GM18909 (cell line): Measurements from ENCODE around the gene ANKH.

Source experiments
- ATAC-seq: cut with Tn5 transposase; IDR thresholded peaks from one replicate; pipeline ENCODE4 v1.9.1; 2021; ENCODE audit warnings: mild to moderate bottlenecking; ENCODE audit not compliant: unreplicated experiment, poor library complexity

Gene ANKH

DNA sequence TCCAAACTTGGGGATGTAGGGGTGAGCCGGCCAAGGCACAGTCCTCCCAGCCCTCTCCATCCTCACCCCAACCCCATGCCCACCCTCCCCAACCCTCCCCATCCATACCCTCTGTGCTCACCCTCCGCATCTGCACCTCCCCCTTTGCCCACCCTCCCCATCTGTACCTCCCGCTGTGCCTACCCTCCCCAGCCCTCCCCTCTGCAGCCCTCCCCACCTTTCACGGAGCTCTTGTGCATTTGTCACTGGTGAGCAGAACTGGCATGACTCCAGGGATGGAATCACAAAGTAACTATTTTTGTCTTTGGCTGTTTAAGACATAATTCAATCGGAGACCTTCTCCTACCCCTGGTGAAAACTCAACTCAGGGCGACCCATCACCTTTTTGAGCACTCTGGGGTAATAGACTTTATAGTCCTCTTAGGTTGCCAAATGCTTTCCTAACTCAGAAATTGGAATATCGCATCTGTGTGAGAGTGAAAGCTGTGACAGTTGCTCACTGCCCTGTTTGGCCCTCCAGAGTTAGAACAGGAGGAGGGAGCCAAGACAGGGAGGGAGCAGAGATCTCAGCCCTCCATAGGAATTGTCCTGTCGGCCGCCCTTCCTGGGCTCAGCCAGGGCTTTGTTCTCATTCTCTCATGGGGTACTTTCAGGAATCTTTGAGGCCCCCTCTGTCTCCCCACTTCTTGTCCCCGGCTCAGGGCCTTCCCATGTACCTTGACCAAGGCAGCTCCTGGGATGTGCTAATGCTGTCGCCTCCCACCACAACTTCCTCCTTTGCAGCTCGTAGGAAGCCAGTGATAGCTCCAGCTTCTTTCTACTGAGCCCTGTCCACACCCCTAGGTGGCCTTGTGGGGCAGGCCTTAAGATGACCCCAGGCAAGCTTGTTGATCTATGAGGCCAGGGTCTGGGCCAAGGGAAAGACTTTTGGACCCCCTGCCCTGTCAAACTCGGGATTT, 170.8 kb downstream of the ANKH start:
- no peak for ATAC-seq

DNA sequence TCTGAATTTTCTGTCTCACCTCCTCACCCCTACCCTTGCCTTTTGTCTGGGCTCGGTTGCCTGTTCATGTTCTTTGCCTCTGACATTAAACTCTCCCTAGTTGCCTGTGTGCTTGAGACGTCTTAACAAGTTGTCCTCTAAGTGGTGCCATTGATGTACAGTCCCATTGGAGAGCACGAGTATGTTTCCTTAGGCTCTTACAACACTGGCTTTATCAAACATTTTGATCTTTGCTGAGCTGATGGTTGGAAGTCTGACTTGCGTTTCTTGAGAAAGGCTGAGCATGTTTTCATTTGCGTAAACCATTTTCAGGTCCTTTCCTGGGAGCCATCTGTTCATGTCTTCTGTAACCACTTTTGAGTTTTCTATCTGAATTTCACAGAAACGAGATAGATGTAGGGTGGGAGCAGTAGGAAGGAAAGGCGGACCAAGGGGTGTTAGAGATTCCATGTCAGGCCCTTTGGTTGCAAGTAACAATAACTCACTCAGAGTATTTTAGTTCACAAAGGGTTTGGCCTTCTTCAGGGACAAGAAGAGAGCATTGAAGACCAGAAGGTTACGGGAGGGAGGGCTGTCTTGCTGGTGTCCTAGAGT, 171.7 kb downstream of the ANKH start:
- ATAC-seq: no peak

DNA sequence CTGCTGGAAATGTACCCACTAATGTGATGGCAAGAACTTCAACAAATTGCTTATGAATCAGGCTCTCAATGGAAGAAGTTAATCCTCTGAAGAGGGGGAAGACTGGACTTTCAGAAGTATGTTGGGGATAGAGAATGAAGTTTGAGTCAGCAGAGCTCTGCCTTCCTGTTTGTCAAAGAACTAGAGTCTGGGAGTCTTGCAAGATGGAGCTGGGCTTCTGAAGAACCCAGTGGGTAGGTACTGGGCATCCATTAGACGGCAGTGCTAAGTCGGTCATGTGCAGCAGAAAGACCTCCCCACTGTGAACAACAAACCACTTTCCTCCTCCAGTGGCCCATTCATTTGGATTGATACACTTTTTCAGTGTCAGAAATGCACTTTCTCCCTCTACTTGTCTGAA, 172.4 kb downstream of the ANKH start:
- ATAC-seq: no peak

DNA sequence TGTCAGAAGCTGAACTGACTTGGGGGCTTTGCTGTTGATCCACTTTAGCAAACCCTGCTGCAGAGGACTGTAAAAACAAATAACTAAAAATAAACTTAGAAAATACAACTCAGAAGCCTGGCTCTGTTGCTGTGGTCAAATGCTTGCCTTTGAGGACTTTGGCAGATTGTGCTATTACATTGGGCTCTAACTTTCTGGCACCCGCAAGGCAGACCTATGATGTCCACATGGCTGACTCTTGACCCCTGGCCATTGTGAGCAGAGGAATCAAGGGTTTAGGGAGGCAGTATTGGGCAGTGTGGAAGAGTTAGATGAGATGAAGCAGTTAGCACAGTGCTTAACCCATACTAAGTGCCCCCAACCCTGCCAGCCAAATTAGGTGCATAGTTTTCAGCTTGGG, 173.1 kb downstream of the ANKH start:
- no peak for ATAC-seq

DNA sequence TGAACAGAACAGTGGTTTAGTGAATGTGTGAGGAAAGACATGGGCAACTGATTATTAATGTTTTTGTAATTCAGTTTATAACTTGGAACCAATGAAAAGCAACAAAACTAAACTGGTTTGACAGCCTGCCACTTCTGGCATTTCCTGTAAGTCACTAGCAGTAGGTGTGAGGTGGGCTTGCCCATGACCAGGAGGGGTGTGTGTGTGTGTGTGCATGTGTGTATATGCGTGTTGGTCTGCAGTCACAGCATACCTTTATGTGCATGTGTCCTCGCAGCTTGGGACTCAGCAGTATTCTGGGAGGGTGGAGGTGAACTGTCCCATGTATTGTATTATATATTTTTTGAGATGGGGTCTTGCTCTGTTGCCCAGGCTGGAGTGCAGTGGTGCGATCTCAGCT, 174.7 kb downstream of the ANKH start:
- no peak for ATAC-seq

DNA sequence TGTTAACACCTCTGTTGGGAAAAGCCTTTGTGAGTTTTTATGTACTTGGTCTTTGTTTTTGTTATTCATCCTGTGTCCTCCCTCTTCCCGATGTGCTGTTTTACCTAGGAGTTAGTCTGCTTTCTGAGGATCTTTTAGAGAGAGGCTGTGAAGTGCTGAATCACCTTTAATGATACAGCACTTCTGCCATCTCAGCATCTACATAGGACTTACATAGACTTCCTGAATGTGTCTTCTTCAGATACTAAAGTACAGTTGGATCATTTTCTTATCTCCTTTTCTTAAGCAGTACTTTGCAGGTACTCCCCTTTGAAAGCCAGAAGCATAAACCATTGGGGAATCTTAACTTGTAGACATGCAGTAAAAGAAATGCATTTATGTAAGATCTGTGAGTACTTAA, 175.5 kb downstream of the ANKH start:
- ATAC-seq: no peak

DNA sequence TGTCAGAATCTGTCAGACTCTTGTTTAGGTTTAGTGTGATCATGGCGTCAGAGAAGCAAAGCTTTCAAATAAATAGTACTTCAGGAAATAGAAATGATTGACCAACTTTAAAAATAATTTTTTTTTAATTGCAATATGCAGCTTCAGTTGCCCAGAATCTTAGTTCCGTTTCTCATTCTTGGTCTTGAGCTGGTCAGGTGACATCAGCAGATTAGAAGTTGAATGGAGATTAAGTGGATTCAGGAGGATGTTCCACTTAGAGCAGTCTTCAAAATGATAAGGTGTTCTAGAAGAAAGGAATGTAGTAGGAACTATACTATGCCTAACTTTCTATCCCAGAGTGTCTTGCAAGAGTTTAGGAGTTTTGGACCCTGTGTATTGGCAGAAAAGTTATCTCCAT, 176.4 kb downstream of the ANKH start:
- no peak for ATAC-seq

DNA sequence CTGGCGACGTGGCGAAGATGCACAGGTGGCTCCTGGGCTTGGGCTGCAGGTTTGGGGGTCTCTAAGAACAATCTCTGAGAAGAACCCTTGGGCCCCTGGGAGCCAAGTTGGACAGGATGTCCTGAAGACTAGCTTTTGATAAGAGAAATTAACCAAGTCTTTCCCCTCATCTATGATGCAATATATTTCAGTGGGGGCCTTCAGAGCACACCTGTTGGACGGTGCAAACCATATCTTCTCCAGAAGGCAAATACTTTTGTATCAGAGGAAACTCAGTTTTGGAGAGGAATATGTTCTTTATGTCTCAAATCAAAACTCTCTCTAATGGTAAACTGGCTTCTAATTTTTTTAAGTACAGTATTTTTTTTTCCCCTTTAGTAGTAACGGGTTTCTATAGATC, 178.5 kb downstream of the ANKH start:
- ATAC-seq: no peak

DNA sequence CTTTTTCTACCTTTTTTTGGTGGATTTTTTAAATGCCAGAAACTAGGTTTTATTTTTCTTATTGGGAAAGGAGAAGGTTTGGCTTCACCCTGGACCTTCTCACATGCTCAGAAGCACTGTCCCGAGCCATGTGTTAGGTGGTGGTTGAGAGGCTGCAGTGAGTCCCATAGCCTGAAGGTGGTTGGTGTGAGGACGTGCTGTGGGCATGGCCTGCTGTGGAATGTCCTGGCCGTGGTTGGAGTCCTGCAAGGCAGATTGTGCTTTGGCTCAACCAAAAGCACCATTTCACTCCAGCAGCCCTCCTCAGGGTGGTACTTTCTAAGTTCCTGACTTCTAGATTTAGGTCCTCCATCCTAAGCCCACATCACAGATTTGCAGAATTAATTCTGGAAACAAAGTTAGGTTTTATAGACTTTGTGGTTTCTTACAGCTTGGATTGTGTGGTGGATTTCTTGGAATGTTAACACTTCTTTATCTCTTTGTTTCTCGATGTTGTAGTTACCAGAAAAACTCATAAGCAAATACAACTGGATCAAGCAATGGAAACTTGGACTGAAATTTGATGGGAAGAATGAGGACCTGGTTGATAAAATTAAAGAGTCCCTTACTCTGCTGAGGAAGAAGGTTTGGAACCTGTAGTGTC, 184.4 kb downstream of the ANKH start:
- ATAC-seq: no peak

DNA sequence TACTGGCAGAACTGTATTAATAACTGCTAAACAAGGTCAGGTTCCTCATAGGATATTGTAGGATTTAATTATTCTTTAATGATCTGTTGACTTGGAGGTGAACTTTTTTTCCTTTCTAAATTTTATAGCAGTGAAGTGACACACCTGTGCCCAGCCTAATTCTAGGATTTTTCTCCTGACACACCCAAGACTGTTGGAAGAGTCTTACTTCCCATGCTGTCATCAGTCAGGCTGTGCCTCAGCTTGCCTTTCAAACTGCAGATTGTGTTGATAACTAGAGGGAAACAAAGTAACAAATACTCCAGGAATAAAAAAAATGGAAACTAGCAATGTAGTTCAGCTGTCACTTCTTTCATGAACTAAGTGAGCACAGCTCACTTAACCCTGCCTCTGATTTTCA, 185.1 kb downstream of the ANKH start:
- no peak for ATAC-seq

DNA sequence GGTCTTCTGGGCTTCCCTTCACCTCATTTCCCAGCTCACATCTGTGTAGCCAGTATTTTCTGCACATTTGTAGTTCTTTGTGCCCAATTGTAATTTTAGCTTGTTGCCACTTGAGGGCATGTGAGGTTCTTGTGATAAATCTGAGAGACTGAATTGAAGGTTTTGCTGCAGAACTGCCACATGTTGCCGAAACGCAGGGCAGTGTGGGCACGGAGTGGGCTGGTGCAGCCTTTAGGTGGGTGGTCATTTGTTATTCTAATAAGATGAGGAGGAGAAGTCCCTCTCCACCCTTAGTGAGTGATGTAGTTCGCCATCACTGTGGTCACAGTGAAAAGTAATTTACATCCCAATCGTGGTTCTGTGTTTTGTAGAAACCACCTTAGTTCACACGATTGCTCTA, 185.8 kb downstream of the ANKH start:
- peak; percentile 93 for ATAC-seq

DNA sequence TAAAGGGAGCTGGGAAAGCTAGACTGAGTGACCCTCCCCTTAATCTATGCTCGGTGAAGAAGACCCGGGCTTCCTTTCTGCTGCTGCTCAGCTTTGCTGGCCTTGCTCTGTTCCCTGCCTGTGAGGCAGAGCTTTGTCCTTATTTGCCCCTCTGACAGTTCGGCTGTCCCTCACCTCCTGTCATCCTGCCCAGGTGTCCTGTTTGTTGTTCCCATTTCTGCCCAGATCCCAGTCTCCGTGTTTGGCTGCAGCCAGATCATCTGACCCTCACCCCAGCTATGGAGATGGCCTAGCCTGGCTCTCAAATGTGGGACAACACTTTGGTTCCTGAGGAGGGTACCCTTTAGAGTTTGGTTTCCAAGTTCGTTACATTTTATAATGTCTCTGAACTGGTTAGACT, 186.8 kb downstream of the ANKH start:
- ATAC-seq: no peak

DNA sequence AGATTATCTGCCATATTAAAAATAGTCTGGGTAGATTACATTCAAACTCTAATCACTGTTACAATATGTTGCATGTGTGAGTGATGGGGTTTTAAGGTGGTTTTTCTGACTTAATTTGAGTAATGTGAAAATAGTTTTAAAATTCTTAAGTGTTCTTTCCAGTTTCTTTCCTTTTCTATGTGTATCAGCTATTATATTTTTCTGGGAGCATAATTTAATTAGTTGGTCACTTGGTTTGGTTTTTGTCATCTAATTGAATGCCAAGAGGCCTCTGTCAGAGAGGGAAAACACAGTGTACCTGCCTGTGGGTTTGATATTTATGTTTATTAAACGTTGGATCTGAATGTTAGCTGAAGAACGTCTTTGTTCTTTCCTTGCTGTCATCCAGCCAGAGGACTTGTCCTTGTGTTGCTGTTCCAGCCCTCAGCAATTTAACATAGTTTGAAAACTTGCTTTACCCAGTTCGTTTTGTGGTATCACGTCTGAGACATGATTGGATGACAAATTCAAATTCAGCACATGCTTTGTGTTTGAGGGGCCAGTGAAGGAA, 187.6 kb downstream of the ANKH start:
- no peak for ATAC-seq

DNA sequence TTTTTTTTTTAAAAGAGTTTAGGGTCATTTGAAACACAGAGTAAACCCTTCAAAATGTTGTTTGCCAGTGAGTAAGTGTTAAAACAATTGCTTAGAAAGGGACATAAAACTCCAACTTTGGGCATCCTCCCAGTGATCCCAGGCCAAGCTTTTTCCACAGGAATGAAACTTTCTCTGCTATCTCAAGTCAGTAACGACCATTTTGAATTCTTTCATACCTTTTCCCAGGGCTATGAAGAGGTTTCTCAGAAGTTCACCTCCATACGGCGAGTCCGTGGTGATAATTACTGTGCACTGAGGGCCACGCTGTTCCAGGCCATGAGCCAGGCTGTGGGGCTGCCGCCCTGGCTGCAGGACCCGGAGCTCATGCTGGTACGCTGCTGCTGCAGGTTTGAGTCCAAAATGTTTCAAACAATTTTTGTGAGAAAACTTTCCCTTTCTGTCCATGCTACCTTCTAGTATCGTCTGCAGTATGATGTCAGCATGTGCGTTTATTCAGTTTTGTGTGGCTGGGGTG, 190.3 kb downstream of the ANKH start:
- ATAC-seq: no peak

DNA sequence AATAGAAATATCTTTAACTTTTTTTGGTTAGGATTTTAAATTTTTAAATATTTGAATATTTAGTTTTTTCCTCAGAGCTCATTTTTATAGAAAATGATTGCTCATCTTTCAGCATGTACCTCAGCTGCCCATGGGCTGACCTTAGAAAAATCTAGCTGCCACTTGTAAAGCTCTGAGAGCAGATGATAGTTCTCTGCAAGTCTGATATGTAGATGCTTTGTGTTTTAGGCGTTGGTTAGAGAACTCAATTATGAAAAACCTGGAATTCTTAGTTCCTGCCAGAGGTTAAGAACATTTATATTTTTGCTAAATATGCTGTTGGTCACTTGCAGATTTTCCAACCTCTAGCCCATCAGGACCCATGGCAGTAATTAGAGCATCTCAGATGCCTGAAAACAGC, 192.0 kb downstream of the ANKH start:
- ATAC-seq: no peak

DNA sequence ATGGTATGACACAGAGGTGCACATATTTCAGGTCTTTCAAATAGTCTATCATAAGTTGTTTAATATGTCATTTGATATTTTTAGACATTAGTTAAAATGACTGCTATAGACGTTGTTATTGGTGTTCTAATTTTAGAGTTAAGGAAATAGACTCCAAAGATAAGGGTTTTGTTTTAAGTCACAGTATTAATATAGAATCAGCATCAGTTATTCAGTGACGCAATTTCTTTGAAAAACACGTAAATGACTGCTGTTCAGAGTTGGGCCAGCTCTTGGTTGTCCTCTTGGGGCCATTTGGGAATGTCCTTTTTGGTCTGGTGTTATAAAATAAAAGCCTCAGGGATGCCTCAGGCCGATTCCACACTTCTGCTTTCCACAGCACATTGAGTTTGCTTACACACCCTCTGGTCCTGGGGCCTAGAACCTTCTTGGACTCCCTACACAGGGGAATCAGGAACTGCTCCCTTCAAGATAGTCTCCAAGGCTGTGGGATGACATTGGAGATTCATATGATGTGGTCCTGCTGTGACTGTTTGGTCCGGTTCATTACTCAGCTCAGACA, 192.7 kb downstream of the ANKH start:
- ATAC-seq: no peak

DNA sequence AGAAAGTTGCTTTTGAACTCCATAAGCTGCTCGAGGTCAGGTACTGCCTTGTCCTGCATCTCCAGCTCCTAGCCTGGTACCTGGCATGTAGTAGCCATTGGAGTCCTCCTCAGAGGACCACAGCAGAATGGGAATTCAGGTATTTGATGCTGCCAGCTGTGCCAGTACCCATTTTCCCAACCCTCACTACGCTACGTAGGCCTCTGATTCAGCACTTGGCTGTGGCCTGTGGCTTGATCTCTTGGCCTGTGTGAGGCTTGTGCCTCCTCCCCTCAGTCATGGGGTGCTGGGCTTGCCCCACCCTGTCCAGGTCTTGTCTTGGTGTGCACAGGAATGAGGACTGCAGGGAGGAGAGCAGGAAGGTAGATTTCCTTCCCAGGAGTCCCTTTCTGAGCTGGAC, 195.3 kb downstream of the ANKH start:
- ATAC-seq: peak; percentile 60

DNA sequence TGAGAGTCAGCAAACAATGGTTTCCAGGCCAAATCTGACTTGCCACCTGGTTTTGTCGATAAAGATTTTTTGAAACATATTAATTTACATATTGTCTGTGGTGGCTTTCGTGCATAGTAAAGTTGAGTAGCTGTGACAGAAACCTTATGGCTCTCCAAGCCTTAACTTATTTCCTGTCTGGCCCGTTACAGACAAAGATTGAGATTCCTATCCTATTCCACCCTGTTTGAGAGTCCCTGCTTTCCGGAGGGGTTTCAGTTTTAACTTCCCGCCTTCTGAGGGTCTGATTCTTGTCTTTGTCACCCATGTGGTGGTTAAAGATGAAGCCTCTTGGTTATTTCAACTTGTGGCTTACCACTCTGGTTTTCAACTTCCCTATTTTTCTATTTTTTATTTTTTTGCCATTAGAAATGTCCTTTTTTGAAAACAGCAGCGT, 195.7 kb downstream of the ANKH start:
- peak; percentile 58 for ATAC-seq

DNA sequence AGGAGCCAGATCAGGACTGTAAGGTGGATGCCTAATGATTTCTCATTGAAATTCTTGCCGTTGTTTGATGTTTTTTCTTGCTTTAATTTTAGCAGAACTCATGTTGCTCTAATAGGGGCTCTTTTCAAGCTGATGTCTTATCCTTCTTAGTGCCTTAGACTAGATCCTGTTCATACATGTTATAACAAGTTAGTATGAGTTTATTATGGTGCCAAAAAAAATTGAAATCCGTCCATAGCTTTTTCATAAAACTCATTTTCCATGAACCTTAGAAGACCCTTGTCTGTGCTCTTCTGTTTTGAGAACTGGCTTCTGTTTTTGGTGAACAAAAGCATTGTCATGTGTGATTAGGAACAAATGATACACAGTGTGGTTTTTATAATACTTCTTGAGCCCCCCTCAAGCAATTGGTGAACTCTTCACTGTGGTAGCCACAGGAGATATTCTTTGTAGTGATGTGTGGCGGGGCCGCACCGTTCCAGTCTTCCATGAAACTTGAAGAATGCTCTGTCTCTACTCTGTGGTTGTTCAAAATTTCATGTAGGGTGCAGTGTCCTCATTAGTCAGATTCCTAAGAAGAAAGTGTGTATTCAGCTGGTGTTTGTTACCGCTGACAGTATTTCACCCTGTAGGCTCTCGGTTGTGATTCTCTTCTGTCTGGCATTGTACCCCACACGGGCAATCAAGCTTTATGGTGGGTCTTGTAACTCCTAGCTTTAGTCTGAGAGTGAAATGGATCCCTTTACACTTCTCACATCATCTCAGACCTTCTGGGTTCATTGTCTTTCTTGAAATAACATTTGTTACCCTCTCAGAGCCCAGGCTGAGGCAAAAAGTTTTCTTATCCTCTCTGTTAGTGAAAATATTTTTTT, 196.4 kb downstream of the ANKH start:
- peak; percentile 5 for ATAC-seq

DNA sequence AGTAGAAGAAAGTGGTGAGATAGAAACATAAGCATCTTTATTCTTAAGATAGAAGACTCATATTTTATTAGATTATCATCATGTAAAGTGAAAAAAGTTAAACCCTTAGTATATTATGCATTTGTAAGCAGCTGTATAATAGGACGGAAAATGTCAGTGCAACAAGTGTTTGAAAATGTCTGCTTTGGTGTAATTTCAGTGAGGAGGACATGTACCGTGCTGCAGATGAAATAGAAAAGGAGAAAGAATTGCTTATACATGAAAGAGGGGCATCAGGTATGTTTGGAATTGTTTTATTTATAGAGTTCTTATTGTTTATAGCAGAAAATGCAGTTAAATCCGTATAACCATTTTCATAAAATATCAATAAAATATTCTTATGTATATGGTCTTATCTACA, 198.1 kb downstream of the ANKH start:
- no peak for ATAC-seq
